Tibial nerve (tissue), 4 donors: ENCODE measurements around the gene ZWILCH.

ENCODE experiments used
- EP300 ChIP-seq, 2 donors: sonication (generic); formaldehyde crosslinking; IDR thresholded peaks; one replicate each; pipeline ENCODE4 v1.6.1; 2017; ENCODE audit warnings: antibody characterized with exemption in 2 of 2, mild to moderate bottlenecking in 1 of 2
- POLR2A ChIP-seq, 2 donors: fragments of 450-650 bp; IDR thresholded peaks; one replicate each; pipeline ENCODE4 v1.6.1; 2017; ENCODE audit warnings: antibody characterized with exemption in 2 of 2, mild to moderate bottlenecking in 2 of 2, moderate library complexity in 2 of 2
- TF ChIP-seq, protein P1 (sequence below), 5 experiments: fragments of 200-600 bp in 3 of 5; fragments of 450-650 bp in 2 of 5; sonication (generic) in 3 of 5; IDR thresholded peaks; one replicate each; pipeline ENCODE4 v1.5.1; 2016 to 2019; ENCODE audit warnings: antibody characterized with exemption in 5 of 5, mild to moderate bottlenecking in 3 of 5, moderate library complexity in 2 of 5

DNA sequence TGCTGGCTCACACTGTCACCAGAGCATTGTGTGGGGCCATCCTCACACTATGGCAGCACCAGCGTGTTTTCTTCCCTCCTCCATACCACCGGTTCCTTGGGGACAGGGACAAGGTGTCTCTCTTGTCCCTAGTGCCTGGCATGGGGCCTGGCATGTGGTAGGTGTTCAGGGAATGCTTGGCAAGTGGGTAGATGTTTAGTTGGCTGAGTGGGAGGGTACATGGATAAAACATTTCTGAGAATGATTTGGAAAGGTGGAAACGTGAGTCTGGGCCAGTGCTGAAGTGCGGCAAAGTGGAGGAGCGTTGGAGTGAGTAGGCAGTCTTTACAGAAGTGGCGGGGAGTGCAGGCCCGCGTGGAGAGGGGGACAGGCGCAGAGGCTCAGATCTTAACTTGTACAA lies 22.6 kb upstream of the ZWILCH start:
- TF ChIP-seq, protein P1, sequence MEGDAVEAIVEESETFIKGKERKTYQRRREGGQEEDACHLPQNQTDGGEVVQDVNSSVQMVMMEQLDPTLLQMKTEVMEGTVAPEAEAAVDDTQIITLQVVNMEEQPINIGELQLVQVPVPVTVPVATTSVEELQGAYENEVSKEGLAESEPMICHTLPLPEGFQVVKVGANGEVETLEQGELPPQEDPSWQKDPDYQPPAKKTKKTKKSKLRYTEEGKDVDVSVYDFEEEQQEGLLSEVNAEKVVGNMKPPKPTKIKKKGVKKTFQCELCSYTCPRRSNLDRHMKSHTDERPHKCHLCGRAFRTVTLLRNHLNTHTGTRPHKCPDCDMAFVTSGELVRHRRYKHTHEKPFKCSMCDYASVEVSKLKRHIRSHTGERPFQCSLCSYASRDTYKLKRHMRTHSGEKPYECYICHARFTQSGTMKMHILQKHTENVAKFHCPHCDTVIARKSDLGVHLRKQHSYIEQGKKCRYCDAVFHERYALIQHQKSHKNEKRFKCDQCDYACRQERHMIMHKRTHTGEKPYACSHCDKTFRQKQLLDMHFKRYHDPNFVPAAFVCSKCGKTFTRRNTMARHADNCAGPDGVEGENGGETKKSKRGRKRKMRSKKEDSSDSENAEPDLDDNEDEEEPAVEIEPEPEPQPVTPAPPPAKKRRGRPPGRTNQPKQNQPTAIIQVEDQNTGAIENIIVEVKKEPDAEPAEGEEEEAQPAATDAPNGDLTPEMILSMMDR (IDR thresholded peaks at IDR 0.05) = no peak
- TF ChIP-seq POLR2A (IDR thresholded peaks at IDR 0.05) (no peak), EP300 (IDR thresholded peaks at IDR 0.05) (no peak)
